GM21786 (cell line): ENCODE data around the gene SMC3.
"Not testable (repeated sequence)": the region's sequence is repeated elsewhere in the genome, so short reads cannot be mapped to it uniquely, and the experiment has no call there.

ENCODE experiments used
- ATAC-seq: cut with Tn5 transposase; IDR thresholded peaks from one replicate; pipeline ENCODE4 v1.9.1; 2021; ENCODE audit not compliant: unreplicated experiment

The SMC3 gene

DNA sequence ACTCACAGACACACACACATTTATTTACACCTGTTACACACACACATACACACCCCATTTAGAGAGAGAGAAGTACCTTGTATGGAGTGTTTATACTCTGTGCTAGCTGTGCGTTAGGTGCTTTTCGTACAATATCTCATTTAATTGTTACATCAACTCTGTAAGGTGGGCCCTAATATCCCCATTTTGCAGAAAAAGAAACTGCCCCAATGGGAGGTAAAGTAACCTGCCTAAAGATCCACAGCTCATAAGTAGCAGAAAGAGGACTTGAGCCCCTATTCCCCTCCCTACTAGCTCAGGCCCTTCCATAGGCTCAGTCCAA is 52.9 kb downstream of the SMC3 start:
- ATAC-seq = no peak

DNA sequence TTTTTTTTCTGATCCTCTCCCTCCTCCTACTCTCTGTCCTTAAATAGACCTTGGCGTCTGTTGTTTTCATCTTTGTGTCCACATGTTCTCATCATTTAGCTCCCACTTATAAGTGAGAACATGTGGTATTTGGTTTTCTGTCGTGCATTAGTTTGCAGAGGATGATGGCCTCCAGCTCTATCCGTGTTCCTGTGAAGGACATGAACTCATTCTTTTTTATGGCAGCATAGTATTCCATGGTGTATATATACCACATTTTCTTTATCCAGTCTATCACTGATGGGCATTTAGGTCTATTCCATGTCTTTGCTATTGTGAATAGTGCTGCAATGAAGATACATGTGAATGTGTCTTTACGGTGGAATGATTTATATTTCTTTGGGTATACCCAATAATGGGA is 55.8 kb downstream of the SMC3 start:
- ATAC-seq = not testable (repeated sequence)

DNA sequence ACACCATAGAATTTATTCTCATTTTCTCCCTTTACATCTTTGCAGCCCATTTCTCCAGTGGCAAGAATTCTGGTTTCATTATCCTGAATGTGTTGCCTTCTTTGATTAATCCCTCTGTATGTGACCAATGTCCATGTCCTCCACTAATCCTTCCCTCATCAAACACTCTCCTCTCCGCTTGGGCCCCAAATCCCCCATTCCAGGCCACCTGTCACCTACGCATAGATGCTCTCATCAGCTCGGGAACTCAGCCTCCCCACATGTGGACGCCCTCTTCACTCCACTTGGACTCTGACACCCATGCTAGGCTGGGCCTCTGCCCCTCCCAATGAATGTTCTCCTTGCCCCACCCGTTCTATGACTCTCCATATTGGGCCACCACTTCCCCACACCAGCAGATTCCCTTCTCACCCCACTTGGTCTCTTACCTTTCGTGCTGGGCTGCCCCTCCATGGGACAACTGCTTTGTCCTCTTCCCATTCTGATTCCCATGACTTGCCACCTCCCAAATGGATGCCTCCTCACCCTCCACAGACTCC is 57.9 kb downstream of the SMC3 start:
- ATAC-seq = no peak

DNA sequence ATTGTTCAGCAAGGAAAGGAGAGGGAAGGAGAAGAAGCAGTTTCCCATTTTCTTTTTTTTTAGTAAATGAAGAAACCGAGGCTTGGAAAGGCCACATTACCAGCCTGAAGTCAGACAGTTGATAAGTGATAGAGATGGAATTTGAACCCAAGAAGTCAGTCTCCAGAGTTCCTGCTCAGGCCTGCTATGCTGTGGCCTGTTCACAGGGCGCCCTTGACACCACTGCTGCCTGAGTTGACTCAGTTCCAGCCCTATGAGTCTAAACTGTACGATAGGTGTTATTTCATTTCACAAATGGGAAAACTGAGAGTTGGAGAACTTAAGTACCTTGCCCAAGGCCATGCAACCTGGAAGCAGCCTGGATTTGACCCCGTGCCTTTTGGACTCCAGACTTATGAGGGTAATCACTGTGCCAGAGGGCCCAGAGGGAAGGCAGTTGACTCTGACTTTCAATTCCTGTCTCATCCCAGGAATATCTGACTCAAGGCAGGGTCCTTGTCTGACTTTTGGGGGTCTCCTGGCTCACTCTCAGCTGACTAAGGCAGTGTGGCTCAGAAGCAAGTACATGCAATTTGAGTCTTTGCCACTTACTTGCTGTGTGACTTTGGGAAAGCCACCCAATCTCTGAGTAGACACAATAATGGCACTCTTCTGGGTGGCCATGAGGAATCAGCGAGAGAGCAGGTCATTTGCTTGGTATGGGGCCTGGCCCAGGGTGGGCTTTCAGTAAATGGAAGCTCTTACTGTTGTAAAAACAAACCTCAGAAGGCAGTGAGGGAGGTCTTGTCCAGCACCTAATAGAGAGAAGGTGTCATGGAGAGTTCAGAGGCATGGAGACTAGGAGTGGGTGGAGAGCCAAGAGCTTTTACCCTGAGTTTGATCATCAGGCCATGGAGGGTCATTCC is 58.7 kb downstream of the SMC3 start:
- no peak for ATAC-seq

DNA sequence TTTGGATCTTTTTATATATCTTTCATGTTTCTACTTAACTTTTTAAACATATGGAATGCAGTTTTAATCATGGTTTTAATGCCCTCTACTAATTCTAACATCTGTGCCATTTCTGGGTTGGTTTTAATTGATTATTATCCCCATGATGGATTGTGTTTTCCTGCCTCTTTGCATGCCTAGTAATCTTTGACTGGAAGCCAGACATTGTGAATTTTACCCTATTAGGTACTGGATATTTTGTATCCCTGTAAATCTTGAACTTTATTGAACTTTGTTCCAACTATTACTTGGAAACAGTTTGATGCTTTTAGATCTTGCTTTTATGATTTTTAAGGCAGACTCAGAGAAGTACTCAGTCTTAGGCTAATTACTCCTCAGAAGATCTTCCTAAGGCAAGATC is 60.7 kb downstream of the SMC3 start:
- no peak for ATAC-seq

DNA sequence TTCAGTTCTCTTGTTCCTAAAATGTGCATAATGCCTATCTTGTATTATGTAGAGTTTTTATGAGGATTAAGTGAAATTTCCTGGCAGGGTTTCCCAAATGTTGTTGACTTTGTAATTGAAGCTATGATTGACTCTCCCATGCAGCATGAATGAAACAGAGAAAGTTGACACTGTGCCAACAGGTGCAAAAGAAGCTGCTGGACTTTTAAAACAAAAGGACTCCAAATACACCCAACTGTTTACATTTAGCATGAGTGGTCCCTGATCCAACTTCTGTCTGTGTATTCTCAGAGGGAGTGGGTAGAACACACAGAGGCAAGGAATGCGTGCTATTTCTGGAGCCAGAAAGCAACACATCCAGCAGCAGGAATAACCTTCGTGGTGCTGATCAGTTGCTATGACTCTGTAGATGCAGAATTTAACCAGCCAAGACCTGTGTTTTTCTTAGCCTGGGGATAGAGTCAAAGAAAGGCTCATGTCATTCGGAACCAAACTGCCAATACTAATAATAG is 62.2 kb downstream of the SMC3 start:
- no peak for ATAC-seq

DNA sequence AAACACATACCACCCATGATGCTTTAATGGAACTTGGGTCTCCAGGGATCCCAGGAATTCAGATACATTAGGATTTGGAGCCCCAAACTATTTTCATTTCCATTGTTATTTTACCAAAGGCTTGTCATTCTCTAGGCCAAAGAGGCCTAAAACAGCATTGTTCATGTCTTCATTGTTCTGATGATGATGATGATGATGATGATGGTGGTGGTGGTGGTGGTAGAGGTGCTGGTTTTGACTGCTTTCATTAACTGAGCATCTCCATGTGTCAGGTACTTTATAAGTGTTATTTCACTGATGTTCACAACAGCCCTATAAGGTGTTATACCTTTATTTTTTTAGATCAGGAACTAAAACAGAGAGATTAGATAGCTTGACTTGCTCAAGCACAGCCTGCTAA is 64.4 kb downstream of the SMC3 start:
- ATAC-seq = no peak

DNA sequence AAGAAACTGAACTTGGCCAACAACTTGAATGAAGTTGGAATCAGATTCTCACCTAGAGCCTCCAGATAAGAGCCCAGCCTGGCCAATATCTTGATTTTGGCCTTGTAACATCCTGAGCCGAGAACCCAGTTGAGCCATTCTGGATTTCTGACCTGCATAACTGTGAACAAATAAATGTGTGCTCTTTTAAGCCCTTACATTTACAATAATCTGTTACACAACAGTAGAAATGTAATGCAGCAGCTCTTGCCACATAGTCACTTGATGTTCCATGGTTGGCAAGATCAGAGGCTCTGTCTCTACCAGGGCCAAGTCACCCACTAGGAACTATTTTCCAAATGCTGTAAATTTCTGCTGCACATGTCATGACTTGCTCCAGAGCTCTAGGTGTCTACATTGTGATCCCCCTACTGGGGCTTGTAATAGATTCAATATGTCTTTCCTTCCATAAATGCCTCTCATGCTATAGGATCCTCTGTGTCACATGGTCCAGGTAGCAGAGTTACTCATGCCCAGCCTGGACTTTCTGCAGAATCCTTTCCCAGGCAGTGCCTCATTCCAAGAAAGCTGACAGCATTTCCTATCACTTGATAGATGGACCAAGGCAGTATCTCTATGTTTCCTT is 65.2 kb downstream of the SMC3 start:
- no peak for ATAC-seq

DNA sequence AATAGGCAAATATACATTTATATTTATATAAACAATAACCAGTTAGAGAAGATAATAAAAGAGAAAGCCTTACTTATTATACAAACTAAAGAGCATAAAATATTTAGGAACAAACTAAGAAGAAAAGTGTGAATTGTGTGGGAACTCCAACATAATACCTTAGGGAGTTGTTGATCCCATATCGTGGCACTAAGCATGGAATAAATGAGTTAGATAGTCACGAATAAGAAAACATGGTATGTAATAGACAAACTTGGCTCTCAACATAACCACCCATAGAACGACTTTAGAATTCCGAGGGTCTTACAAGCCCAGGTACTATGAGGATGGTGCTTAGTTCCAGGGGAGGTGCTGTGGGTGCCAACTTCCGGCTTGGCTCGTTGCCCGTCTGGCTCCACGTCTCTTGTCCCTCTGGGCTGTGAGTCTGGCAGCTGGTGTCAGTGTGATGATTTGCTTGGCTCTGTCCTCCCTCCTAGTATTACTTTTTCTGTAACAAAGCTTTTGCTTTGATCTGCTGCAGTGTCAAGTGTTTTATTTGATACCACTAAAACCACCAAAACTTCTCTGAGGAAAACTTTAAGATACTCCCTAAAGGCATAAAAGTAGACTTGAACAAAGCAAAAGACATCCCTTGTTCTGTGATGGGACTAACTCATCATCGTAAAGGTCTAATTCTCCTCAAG is 67.2 kb downstream of the SMC3 start:
- no peak for ATAC-seq

DNA sequence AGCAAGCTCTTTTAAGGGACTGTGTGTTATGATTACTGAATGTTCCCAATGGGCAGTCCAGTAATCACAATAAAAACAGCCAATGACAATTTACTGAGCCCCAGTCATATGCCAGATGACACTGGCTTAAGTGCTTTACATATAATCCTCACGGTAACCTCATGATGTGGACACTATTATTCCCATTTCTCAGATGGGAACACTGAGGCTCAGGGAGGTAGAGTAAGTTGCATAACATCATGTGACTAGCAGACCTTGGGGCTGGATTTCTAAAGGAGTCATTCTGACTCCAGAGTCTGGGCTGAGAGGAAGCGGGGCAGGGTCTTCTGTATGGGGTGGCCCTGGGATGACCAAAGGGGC is 69.1 kb downstream of the SMC3 start:
- no peak for ATAC-seq

DNA sequence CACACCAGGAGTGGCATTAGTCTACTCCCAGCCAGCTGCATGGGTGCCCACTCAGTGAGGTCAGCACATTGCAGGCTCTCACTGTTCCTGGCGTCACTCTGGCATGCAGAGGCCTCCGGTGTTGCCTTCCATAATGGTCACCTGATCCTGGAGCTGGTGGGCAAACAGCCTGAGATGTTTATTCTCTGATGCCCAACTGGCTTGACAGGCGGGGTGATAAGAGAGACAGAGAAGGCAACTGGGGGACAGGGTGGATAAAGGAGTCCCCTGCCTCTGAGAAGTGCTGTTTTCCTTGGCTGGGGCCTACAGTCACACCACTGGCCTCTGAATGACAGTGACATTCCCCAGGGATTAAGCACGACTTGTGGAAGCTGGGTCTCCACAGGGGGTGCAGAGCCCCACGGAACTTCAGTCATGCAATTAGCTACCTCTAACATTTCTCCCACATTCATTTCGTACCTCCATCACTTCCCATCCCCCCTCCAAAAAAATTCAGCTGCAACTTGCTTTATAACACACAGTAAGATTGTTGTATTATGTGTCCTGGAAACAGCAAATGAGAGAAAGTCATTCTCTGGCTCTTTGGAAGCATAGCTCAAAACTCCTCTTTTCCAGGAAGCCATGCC is 69.5 kb downstream of the SMC3 start:
- no peak for ATAC-seq

DNA sequence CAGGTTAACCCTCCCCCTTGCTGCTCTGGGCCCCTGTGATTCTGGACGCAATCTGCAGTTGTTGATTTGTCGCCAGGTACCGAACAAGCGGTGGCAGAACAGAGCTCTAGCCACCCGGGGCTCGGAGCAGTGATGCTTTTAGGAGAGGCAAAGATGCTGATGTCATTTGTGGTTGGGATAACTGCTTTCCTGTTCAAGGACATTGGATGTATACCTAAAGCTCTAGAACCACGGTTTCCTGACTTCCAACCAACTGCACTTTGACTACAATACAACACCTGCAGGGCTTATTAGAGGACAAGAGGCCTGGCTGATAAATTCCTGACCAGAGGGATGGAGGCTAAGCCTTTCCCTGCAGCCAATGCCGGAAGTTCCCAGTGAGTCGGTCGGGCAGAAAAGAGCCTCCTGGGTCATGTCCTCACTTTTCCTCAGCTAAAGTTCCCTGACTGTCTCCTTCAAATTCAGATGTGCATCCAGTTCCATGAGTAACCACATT is 70.1 kb downstream of the SMC3 start:
- no peak for ATAC-seq

DNA sequence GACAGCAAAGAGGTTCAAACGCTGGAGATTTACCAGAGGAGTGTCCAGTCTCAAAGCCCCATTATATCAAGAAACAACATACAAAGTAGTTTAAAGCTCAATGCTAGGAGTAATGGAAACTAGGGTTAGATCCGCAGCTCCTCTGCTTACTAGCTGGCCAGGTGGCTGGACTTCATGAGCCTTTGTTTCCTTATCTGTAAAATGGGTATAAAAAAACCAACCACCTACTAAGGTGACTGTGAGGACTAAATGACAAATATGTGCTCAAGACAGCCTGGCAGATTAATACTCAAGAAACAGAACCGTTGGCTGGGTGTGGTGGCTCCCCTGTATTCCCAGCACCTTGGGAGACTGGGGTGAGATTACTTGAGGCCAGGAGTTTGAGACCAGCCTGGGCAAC is 70.8 kb downstream of the SMC3 start:
- ATAC-seq = no peak

DNA sequence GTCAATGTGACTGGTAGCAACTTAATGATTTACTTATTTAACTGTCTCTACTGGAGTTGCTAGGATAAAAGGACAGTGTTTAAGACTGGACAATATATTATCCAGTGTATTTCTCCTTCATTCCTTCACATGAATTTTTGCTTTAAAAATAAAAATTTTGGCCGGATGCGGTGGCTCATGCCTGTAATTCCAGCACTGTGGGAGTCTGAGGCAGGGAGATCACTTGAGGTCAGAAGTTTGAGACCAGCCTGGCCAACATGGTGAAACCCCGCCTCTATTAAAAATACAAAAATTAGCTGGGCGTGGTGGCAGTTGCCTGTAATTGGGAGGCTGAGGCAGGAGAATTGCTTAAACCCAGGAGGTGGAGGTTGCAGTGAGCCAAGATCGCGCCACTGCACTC is 71.6 kb downstream of the SMC3 start:
- not testable (repeated sequence) for ATAC-seq

DNA sequence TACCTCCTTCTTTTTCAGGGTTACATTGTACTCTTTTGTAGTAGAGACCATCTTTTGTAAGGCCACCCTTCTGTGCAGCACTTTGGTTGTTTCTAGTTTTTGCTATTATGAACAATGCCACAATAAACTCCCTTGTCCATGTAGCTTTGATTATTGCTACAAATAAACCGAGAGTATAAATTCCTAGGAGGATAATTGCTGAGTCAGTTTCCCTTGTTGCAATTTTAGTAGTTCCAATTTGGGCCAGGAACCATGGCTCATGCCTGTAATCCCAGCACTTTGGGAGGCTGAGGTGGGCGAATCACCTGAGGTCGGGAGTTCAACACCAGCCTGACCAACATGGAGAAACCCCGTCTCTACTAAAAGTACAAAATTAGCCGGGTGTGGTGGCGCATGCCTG is 72.4 kb downstream of the SMC3 start:
- not testable (repeated sequence) for ATAC-seq

DNA sequence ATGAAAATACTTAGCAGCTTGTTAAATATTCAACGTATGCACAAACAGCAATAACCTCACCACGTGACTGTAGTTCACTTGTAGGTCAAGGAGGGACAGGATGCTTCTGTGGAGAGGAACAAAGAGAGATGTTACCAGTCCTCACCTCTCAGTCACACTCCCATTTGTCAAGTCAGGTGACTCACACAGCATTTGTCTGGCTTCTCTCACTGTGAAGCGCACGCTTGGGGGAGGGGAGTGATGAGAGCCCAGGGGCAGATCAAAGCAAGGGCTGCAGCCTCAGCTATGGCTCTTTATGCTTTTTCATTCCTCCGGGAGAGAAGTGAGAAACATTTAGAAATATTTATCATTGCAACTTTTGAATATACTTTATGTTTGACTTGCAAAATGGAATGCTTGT is 73.8 kb downstream of the SMC3 start:
- ATAC-seq = peak; percentile 60

DNA sequence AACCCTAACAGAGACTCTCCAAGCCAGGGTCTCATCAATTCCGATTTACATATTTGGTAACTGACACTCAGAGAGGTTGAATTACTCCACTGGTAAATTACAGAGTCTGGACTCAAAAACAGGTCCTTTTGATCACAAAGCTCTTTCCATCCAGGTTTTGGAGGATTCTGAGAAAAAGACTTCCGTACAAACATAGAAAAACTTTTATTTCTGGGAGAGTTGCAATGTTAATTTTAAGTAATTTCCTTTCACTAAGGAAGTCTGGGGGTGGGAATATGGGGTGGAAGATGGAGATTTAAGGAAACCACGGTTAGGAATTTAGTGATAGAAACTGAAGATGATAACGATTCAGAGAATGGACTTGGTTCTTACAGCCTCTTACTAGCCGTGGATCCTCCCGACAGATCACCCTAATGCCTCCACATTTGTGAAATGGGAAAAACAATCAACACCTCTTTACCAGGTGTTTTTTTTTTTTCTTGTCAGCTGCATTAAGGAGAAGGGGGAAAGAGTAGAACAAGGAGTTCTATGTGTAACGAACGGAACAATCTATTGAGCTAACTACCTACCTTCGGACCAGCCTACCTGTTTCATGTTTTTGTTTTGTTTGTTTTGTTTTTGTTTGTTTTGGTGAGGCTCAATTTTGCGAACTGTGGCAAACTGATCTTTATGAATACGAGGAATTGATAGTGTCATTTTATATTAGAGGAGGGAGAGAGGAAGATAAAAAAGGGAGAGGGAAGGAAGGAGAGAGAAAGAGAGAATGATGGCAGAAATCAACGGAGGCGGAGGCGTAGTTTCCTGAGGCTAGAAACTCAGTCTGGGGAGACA is 74.9 kb downstream of the SMC3 start:
- ATAC-seq = no peak

DNA sequence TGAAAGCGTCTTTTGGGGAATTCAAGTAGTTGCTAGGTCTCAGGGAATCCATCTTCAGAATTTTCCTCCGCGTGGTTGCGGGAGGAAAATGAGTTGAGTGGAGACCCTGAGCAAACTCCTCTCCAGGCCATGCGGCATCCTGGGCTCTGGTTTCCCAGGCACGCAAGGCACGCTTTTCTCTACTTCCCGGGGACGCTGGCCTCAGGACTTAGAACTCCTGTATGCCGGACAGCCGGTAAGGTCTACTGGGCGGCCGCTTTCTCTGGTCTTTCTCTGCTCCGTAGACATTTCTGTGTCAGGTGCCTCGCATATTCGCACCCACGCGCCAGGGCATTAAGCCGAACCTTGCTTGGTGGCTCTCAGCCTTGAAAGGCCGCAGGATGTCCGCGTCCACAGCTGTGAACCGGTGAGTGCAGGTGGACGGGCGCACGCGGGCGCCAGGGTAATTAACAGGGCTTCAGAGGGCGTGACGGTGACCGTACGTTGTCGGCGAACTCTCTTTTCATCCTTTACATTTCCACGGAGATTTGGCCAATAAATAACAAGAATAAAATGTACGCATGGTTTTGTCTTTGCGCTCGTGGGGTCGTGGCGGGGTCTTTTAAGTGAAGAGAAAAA is 75.6 kb downstream of the SMC3 start:
- no peak for ATAC-seq

DNA sequence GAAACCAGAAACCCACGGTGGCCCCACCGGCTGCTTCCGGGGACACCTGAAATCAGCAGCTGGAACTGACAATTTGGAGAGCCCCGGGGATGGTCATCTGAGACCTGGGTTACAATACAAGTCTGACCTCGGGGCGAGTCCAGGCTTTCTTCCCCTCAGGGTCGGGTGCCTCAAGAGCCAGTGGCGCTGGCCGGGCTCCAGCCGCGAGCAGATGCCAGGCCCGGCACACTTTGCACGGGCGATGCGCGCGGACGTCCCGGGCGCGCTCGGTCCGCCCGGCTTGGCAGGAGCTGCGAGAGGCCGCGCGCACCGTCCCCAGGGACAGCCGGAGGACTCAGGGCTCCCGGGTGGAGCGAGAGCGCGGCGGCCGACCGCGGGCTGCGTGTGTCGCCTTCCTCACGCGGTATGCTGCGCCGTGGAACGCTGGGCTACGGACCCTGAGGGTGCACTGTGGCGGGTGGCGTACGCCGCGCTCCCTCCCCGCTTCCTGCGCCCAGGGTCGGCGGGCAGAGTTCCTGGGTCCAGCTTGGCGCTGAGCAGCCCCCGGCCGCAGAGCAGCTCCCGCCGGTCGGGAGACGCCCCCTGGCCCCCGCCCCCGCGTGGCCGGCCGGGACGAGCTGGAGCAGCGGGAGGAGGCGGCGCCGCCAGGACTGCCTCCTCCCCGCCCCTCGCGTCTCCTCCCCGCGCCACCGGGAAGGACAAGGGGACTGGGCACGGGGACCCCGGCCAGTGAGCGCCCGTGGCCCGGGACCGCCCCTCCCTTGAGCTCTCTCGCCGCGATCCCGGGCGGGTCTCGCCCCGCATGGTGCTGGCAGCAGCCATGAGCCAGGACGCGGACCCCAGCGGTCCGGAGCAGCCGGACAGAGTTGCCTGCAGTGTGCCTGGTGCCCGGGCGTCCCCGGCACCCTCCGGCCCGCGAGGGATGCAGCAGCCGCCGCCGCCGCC is 76.4 kb downstream of the SMC3 start, which contains the start of gene RBM20:
TSS of gene RBM20 (plus strand) at position 684 of the 945 bp plus-strand sequence. CDS start at position 803, 119 bp downstream.
- no peak for ATAC-seq
